SK-N-SH (cell line): ENCODE results near the gene IRF2BP1. TPM values are rescaled to one million over a fixed set of nuclear protein-coding genes. Genes with fewer than 3 reads are reported as not detected.
"Not testable (repeated sequence)": the region's sequence is repeated elsewhere in the genome, so short reads cannot be mapped to it uniquely, and the experiment has no call there.

Experiments used
- CTCF ChIA-PET: fragments of 300-600, 350-600 bp; formaldehyde crosslinking; extraction: SDS; loops from one replicate; lab custom pipeline; 2021; lab: Yijun Ruan, JAX
- POLR2A ChIA-PET: fragments of 350-600 bp; sonication (Branson Sonifier 250); formaldehyde crosslinking; extraction: SDS; loops from one replicate; lab custom pipeline; 2020; ENCODE audit warnings: antibody characterized with exemption, inconsistent platforms; lab: Yijun Ruan, JAX
- DNase-seq: peaks from one replicate; pipeline ENCODE4 v3.0.0; 2012
- H2AFZ ChIP-seq: fragments of 200-600 bp; sonication (generic); 2 replicates; pipeline ENCODE4 v1.8.1; 2016; ENCODE audit warnings: antibody characterized with exemption, mild to moderate bottlenecking, low read depth
- H3F3A ChIP-seq: fragments of 200-600 bp; sonication (generic); replicated peaks from 2 replicates; pipeline ENCODE3; 2016; ENCODE audit warnings: antibody characterized with exemption, mild to moderate bottlenecking; ENCODE audit not compliant: insufficient read depth
- H3K27ac ChIP-seq, 2 experiments: fragments of 200-500 bp in 1 of 2; fragments of 200-600 bp in 1 of 2; sonication (Bioruptor generic) in 1 of 2; sonication (generic), shearing (Covaris generic) in 1 of 2; 2 replicates each; pipeline versions ENCODE4 v1.5.1 to v1.6.1; 2014 to 2016; ENCODE audit warnings: low read depth in 2 of 2, inconsistent platforms in 1 of 2, low read length in 1 of 2, mild to moderate bottlenecking in 1 of 2, mixed read lengths in 1 of 2
- H3K27me3 ChIP-seq: fragments of 200-600 bp; sonication (generic), shearing (Covaris generic); 2 replicates; pipeline ENCODE4 v1.6.1; 2016; ENCODE audit warnings: mixed run types; ENCODE audit not compliant: insufficient read depth
- H3K36me3 ChIP-seq, 2 experiments: fragments of 200-500 bp in 1 of 2; fragments of 200-600 bp in 1 of 2; sonication (Bioruptor generic) in 1 of 2; sonication (generic) in 1 of 2; replicated peaks in 1 of 2; 2 replicates each; pipeline versions ENCODE3 to v1.5.1; 2014 to 2016; ENCODE audit warnings: low read length in 1 of 2, mild to moderate bottlenecking in 1 of 2; ENCODE audit not compliant: insufficient read depth in 2 of 2, control insufficient read depth in 1 of 2
- H3K4me1 ChIP-seq, 2 experiments: fragments of 200-500 bp in 1 of 2; fragments of 200-600 bp in 1 of 2; sonication (Bioruptor generic) in 1 of 2; sonication (generic), shearing (Covaris generic) in 1 of 2; 2 replicates each; pipeline versions ENCODE4 v1.5.1 to v1.6.1; 2014 to 2016; ENCODE audit warnings: low read depth in 1 of 2, low read length in 1 of 2, mixed run types in 1 of 2; ENCODE audit not compliant: insufficient read depth in 2 of 2, control insufficient read depth in 1 of 2
- H3K4me2 ChIP-seq: fragments of 200-600 bp; sonication (generic), shearing (Covaris generic); 2 replicates; pipeline ENCODE4 v1.6.1; 2017; ENCODE audit warnings: mixed run types
- H3K4me3 ChIP-seq, 2 experiments: fragments of 200-500 bp in 1 of 2; fragments of 200-600 bp in 1 of 2; sonication (Bioruptor generic) in 1 of 2; sonication (generic), shearing (Covaris generic) in 1 of 2; 2 replicates each; pipeline versions ENCODE4 v1.5.1 to v1.8.1; 2014 to 2016; ENCODE audit warnings: low read depth in 2 of 2, inconsistent platforms in 1 of 2, low read length in 1 of 2, mild to moderate bottlenecking in 1 of 2, mixed read lengths in 1 of 2, moderate library complexity in 1 of 2
- H3K79me2 ChIP-seq: fragments of 200-600 bp; sonication (generic); 2 replicates; pipeline ENCODE4 v1.8.1; 2017; ENCODE audit warnings: mild to moderate bottlenecking; ENCODE audit not compliant: insufficient read depth
- H3K9ac ChIP-seq: fragments of 200-600 bp; sonication (generic); 2 replicates; pipeline ENCODE4 v1.6.1; 2017; ENCODE audit warnings: mixed run types
- H3K9me2 ChIP-seq: fragments of 200-600 bp; sonication (generic); 2 replicates; pipeline ENCODE4 v1.6.1; 2017; ENCODE audit warnings: mixed run types
- H3K9me3 ChIP-seq: fragments of 200-600 bp; sonication (generic); 2 replicates; pipeline ENCODE4 v1.6.1; 2017; ENCODE audit warnings: mixed run types, mild to moderate bottlenecking, moderate library complexity
- H4K20me1 ChIP-seq: fragments of 200-600 bp; sonication (generic); 2 replicates; pipeline ENCODE4 v1.6.1; 2017; ENCODE audit warnings: mild to moderate bottlenecking, mixed run types; ENCODE audit not compliant: insufficient read depth
- ELF1 ChIP-seq: IDR thresholded peaks from 2 replicates; pipeline ENCODE4 v1.4.0; 2012
- EZH2phosphoT487 ChIP-seq: fragments of 200-600 bp; sonication (generic); IDR thresholded peaks from 2 replicates; pipeline ENCODE4 v1.6.1; 2017; ENCODE audit warnings: low read depth, mixed run types, mild to moderate bottlenecking, antibody characterized with exemption, moderate library complexity, borderline replicate concordance
- FOSL2 ChIP-seq: IDR thresholded peaks from 2 replicates; pipeline ENCODE4 v1.4.0; 2012; ENCODE audit warnings: low read depth, mild to moderate bottlenecking, moderate library complexity, borderline replicate concordance
- FOXJ3 ChIP-seq: sonication (generic); formaldehyde crosslinking; IDR thresholded peaks from 2 replicates; pipeline ENCODE4 v1.5.1; 2020; ENCODE audit warnings: mild to moderate bottlenecking, missing genetic modification reagents
- GATA2 ChIP-seq: sonication (generic); formaldehyde crosslinking; IDR thresholded peaks from 2 replicates; pipeline ENCODE4 v1.5.0; 2020; ENCODE audit warnings: mild to moderate bottlenecking, missing genetic modification reagents
- MEF2A ChIP-seq: IDR thresholded peaks from 2 replicates; pipeline ENCODE4 v1.4.0; 2012; ENCODE audit warnings: low read depth, borderline replicate concordance
- MXI1 ChIP-seq: IDR thresholded peaks from 2 replicates; pipeline ENCODE4 v1.6.1; 2012; ENCODE audit warnings: mild to moderate bottlenecking, low read depth, low read length, improper control_type of control experiment
- RAD21 ChIP-seq: IDR thresholded peaks from 2 replicates; pipeline ENCODE4 v1.6.1; 2012; ENCODE audit warnings: mild to moderate bottlenecking, low read length
- SIN3A ChIP-seq: IDR thresholded peaks from 2 replicates; pipeline ENCODE4 v1.6.1; 2012; ENCODE audit warnings: low read depth, mild to moderate bottlenecking, low read length, moderate library complexity, borderline replicate concordance
- ZBTB33 ChIP-seq: IDR thresholded peaks from 2 replicates; pipeline ENCODE4 v1.4.0; 2012; ENCODE audit warnings: low read depth, borderline replicate concordance
- WGBS: methylation state at CpG from one replicate; pipeline ENCODE4 v1.1.6; 2017; ENCODE audit warnings: low lambda C conversion rate; 5-methylcytosine and 5-hydroxymethylcytosine counted together
- polyA plus RNA-seq, 3 experiments: library from polyadenylated mRNA; depleted of rRNA; stranded (reverse); fragments of >200 nt; gene quantifications; 2 replicates each; pipeline ENCODE4 v1.2.3, GENCODE V29; 2012
- TF ChIP-seq, protein P1 (sequence below): fragments of 200-600 bp; sonication (generic); IDR thresholded peaks from 2 replicates; pipeline ENCODE4 v1.6.1; 2017; ENCODE audit warnings: antibody characterized with exemption, mild to moderate bottlenecking, moderate library complexity
- TF ChIP-seq, protein P2 (sequence below): fragments of 150-350 bp; IDR thresholded peaks from 2 replicates; pipeline ENCODE4 v1.6.1; 2016; ENCODE audit warnings: mild to moderate bottlenecking, low read depth, low read length
- TF ChIP-seq, protein P3 (sequence below): IDR thresholded peaks from 2 replicates; pipeline ENCODE4 v1.6.1; 2012; ENCODE audit warnings: mild to moderate bottlenecking, low read depth, low read length, moderate library complexity

Gene IRF2BP1
- polyA plus RNA-seq, 1 of the 3 experiments (the other 2 are of a cell fraction): 16.8 TPM

- TF ChIP-seq FOXJ3 (CRISPR knock-in tag): no peak
Measured at GRCh38 chr19:45870798-45871197, 15.1 kb downstream of the IRF2BP1 start (continued).

DNA sequence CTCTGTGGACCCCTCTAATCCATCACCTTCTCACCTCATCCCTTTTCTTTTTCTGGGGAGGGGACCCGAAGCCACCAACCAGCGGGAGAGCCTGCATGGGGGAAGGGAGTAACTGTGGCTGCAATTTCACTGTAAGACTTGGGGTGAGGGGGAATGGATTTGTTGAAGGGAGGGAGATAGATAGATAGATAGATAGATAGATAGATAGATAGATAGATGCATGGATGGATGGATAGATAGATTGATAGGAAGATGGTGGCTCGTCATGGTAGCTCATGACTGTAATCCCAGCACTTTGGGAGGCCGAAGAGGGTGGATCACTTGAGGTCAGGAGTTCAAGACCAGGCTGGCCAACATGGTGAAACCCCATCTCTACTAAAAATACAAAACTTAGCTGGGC is 18.7 kb downstream of the IRF2BP1 start:
- H4K20me1 ChIP-seq, H3K4me2 ChIP-seq, H3K36me3 ChIP-seq, POLR2A ChIA-PET, H3K9me3 ChIP-seq, H2AFZ ChIP-seq, H3K79me2 ChIP-seq, DNase-seq, H3K9me2 ChIP-seq, H3K4me1 ChIP-seq, H3K27ac ChIP-seq, H3K9ac ChIP-seq, H3K4me3 ChIP-seq: not testable (repeated sequence)
- CTCF ChIA-PET: interaction anchor here (12.2 kb wide), 1 partner anchor 16 kb away, joined by 121 read pairs; the partner anchor contains the start of gene IRF2BP1
- H3K27me3 ChIP-seq: peaks cover 19% of the 10 kb centered on the region; the same call in 1 of the 2 replicates
- peaks cover 13% of the 10 kb centered on the region for H3F3A ChIP-seq
- 57% methylated on average over 4 of the region's 4 CpGs for WGBS

GRCh38 chr19:45866400-45867176 is 19.4 kb downstream of the IRF2BP1 start:
- Histone ChIP-seq H3K79me2 (peaks cover 13% of the 10 kb centered on the region), H2AFZ (no peak overlapping the region), H3K4me1 (peaks cover 0 to 4% of the 10 kb centered on the region in 2 experiments; a peak in 2 of 4 replicates), H3F3A (peaks cover 18% of the 10 kb centered on the region), H3K9me2 (no peaks in the 10 kb centered on the region), H3K4me2 (no peak overlapping the region), H3K9ac (no peak overlapping the region), H3K36me3 (peaks cover 0 to 2% of the 10 kb centered on the region in 2 experiments), H4K20me1 (no peaks in the 10 kb centered on the region), H3K27ac (no peak overlapping the region), H3K9me3 (no peaks in the 10 kb centered on the region), H3K4me3 (no peak overlapping the region), H3K27me3 (peaks cover 19% of the 10 kb centered on the region; the same call in 1 of the 2 replicates)
- ChIA-PET POLR2A (no interaction called here), CTCF (interaction anchor here (0.9 to 12.2 kb wide), 3 partner anchors 16 to 647 kb away, joined by 3 to 121 read pairs (median 4); partner anchors contain the start of gene IRF2BP1)
- WGBS: 54% methylated on average over 11 of the region's 11 CpGs
- DNase-seq: no peak
- TF ChIP-seq RAD21 (no peak), MXI1 (no peak), ELF1 (no peak), GATA2 (CRISPR knock-in tag) (no peak), ZBTB33 (no peak), FOXJ3 (CRISPR knock-in tag) (no peak), MEF2A (no peak), SIN3A (no peak), FOSL2 (no peak), EZH2phosphoT487 (no peak)
- TF ChIP-seq, protein P1, sequence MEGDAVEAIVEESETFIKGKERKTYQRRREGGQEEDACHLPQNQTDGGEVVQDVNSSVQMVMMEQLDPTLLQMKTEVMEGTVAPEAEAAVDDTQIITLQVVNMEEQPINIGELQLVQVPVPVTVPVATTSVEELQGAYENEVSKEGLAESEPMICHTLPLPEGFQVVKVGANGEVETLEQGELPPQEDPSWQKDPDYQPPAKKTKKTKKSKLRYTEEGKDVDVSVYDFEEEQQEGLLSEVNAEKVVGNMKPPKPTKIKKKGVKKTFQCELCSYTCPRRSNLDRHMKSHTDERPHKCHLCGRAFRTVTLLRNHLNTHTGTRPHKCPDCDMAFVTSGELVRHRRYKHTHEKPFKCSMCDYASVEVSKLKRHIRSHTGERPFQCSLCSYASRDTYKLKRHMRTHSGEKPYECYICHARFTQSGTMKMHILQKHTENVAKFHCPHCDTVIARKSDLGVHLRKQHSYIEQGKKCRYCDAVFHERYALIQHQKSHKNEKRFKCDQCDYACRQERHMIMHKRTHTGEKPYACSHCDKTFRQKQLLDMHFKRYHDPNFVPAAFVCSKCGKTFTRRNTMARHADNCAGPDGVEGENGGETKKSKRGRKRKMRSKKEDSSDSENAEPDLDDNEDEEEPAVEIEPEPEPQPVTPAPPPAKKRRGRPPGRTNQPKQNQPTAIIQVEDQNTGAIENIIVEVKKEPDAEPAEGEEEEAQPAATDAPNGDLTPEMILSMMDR: no peak
- TF ChIP-seq, protein P2, sequence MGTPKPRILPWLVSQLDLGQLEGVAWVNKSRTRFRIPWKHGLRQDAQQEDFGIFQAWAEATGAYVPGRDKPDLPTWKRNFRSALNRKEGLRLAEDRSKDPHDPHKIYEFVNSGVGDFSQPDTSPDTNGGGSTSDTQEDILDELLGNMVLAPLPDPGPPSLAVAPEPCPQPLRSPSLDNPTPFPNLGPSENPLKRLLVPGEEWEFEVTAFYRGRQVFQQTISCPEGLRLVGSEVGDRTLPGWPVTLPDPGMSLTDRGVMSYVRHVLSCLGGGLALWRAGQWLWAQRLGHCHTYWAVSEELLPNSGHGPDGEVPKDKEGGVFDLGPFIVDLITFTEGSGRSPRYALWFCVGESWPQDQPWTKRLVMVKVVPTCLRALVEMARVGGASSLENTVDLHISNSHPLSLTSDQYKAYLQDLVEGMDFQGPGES: no peak
- TF ChIP-seq, protein P3, sequence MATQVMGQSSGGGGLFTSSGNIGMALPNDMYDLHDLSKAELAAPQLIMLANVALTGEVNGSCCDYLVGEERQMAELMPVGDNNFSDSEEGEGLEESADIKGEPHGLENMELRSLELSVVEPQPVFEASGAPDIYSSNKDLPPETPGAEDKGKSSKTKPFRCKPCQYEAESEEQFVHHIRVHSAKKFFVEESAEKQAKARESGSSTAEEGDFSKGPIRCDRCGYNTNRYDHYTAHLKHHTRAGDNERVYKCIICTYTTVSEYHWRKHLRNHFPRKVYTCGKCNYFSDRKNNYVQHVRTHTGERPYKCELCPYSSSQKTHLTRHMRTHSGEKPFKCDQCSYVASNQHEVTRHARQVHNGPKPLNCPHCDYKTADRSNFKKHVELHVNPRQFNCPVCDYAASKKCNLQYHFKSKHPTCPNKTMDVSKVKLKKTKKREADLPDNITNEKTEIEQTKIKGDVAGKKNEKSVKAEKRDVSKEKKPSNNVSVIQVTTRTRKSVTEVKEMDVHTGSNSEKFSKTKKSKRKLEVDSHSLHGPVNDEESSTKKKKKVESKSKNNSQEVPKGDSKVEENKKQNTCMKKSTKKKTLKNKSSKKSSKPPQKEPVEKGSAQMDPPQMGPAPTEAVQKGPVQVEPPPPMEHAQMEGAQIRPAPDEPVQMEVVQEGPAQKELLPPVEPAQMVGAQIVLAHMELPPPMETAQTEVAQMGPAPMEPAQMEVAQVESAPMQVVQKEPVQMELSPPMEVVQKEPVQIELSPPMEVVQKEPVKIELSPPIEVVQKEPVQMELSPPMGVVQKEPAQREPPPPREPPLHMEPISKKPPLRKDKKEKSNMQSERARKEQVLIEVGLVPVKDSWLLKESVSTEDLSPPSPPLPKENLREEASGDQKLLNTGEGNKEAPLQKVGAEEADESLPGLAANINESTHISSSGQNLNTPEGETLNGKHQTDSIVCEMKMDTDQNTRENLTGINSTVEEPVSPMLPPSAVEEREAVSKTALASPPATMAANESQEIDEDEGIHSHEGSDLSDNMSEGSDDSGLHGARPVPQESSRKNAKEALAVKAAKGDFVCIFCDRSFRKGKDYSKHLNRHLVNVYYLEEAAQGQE: no peak
